ENCODE data around the gene SLFNL1. TPM values are rescaled to one million over a fixed set of nuclear protein-coding genes. Genes with fewer than 3 reads are reported as not detected.
A peak's percentile ranks its signal among the peaks of the same experiment; 100 is the strongest.

The SLFNL1 gene
- total RNA-seq, 1 donor from 2014 or later: 0.18 TPM

DNA sequence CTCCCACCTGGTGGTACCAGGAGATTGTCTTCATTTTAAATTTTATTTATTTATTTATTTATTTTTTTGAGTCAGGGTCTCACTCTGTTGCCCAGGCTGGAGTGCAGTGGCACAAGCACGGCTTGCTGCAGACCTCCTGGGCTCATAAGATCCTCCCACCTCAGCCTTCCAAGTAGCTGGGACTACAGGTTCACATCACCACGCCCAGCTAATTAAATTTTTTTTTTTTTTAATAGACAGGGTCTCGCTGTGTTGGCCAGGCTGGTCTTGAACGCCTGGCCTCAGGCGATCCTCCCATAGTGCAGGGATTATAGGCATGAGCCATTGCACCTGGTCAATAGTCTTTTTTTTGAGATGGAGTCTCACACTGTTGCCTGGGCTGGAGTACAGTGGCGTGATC lies 8.5 kb downstream of the SLFNL1 start:
- peaks cover 58% of the 10 kb centered on the region for H4K20me1 ChIP-seq (ENCODE audit: insufficient read depth, low read length)
- H3K27me3 Mint-ChIP-seq (ENCODE audit: low read depth, unreplicated experiment): no peaks in the 10 kb centered on the region
- no peak for FAIRE-seq
- H3K4me1 Mint-ChIP-seq (ENCODE audit: low read depth, unreplicated experiment): peaks cover 4% of the 10 kb centered on the region
- H3K27ac ChIP-seq (ENCODE audit: low read depth, low read length): no peak overlapping the region
- no peak for TF ChIP-seq EZH2 (IDR thresholded peaks at IDR 0.05; ENCODE audit: insufficient read depth, low read length)
- TF ChIP-seq, protein P1, sequence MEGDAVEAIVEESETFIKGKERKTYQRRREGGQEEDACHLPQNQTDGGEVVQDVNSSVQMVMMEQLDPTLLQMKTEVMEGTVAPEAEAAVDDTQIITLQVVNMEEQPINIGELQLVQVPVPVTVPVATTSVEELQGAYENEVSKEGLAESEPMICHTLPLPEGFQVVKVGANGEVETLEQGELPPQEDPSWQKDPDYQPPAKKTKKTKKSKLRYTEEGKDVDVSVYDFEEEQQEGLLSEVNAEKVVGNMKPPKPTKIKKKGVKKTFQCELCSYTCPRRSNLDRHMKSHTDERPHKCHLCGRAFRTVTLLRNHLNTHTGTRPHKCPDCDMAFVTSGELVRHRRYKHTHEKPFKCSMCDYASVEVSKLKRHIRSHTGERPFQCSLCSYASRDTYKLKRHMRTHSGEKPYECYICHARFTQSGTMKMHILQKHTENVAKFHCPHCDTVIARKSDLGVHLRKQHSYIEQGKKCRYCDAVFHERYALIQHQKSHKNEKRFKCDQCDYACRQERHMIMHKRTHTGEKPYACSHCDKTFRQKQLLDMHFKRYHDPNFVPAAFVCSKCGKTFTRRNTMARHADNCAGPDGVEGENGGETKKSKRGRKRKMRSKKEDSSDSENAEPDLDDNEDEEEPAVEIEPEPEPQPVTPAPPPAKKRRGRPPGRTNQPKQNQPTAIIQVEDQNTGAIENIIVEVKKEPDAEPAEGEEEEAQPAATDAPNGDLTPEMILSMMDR (IDR thresholded peaks at IDR 0.05; ENCODE audit: insufficient read depth, low read depth, low read length): no peak
- H3K4me3 ChIP-seq (ENCODE audit: insufficient read depth, low read depth, low read length): no peak overlapping the region
- no peaks in the 10 kb centered on the region for H3K9me3 Mint-ChIP-seq (ENCODE audit: unreplicated experiment)
- H3K9ac ChIP-seq (ENCODE audit: low read length): no peak overlapping the region
- H3K4me1 ChIP-seq (ENCODE audit: insufficient read depth, low read length): no peaks in the 10 kb centered on the region
- H3K36me3 ChIP-seq (ENCODE audit: insufficient read depth, low read length): peaks cover 56% of the 10 kb centered on the region
- peaks cover 40% of the 10 kb centered on the region for H3K36me3 Mint-ChIP-seq (ENCODE audit: low read depth, unreplicated experiment)
- no peak overlapping the region for H2AFZ ChIP-seq (ENCODE audit: low read depth, low read length)
- H3K9me3 ChIP-seq (ENCODE audit: insufficient read depth, low read depth, low read length): no peaks in the 10 kb centered on the region
- H3K4me3 Mint-ChIP-seq (ENCODE audit: unreplicated experiment): no peak overlapping the region
- no peak for DNase-seq (ENCODE audit: low read depth)
- H3K27ac Mint-ChIP-seq (ENCODE audit: unreplicated experiment): no peak overlapping the region
- peaks cover 9% of the 10 kb centered on the region for H3K79me2 ChIP-seq (ENCODE audit: insufficient read depth, low read length)
- H3K27me3 ChIP-seq (ENCODE audit: insufficient read depth, low read length): no peaks in the 10 kb centered on the region
- no peak overlapping the region for H3K4me2 ChIP-seq (ENCODE audit: low read length)

DNA sequence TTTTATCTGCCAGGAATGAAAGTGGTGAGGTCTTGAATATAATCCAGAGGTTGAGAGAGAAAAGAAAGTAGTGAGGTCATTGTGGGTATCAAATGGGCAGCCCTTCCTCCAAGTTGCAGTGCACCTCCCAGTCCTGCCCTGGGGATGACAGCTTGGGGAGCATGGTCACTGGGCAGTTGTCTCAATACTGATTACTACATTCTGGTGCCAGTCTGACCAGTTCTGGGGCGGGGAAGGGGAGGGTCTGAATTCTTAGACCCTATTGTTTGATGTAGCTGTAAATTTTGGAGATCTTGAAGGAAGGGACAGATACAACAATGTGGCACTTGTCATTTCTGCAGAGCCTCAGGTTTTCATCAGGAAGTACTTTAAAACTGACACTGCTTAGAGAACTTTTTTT lies 11.2 kb downstream of the SLFNL1 start:
- peaks cover 67% of the 10 kb centered on the region for H4K20me1 ChIP-seq (ENCODE audit: insufficient read depth, low read length)
- peaks cover 5% of the 10 kb centered on the region for H3K4me1 ChIP-seq (ENCODE audit: insufficient read depth, low read length)
- DNase-seq (ENCODE audit: low read depth) (no peak), FAIRE-seq (no peak)
- no peak overlapping the region for H3K4me3 ChIP-seq (ENCODE audit: insufficient read depth, low read depth, low read length)
- no peaks in the 10 kb centered on the region for H3K9me3 ChIP-seq (ENCODE audit: insufficient read depth, low read depth, low read length)
- no peak overlapping the region for H3K4me2 ChIP-seq (ENCODE audit: low read length)
- no peak overlapping the region for H3K9ac ChIP-seq (ENCODE audit: low read length)
- H2AFZ ChIP-seq (ENCODE audit: low read depth, low read length): no peak overlapping the region
- no peak for TF ChIP-seq EZH2 (IDR thresholded peaks at IDR 0.05; ENCODE audit: insufficient read depth, low read length)
- Mint-ChIP-seq H3K4me1 (ENCODE audit: low read depth, unreplicated experiment) (peaks cover 13% of the 10 kb centered on the region), H3K36me3 (ENCODE audit: low read depth, unreplicated experiment) (peaks cover 60% of the 10 kb centered on the region), H3K27ac (ENCODE audit: unreplicated experiment) (no peak overlapping the region), H3K27me3 (ENCODE audit: low read depth, unreplicated experiment) (no peaks in the 10 kb centered on the region), H3K4me3 (ENCODE audit: unreplicated experiment) (no peak overlapping the region), H3K9me3 (ENCODE audit: unreplicated experiment) (no peaks in the 10 kb centered on the region)
- H3K27me3 ChIP-seq (ENCODE audit: insufficient read depth, low read length): no peaks in the 10 kb centered on the region
- no peak overlapping the region for H3K27ac ChIP-seq (ENCODE audit: low read depth, low read length)
- peaks cover 81% of the 10 kb centered on the region for H3K36me3 ChIP-seq (ENCODE audit: insufficient read depth, low read length)
- peaks cover 12% of the 10 kb centered on the region for H3K79me2 ChIP-seq (ENCODE audit: insufficient read depth, low read length)

DNA sequence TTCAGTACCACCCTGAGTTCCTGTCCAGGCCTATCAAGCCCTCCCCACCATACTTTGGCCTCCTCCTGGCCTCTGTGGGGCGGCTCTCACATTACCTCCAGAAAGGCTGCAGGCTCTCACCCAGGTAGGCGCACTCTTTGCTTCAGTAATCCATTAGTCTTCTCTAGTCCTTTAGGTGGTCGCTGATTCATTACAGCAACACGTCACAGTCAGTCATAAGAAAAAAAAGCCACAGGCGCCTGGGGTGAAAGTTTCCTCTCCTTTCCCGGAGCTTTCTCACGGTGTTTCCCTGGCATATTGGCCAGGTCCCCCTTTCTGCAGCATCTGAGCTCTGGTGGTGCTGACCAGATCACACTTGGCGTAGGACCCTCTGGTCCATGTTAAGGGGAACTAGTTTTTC lies 12.1 kb downstream of the SLFNL1 start:
- Histone ChIP-seq H3K4me3 (ENCODE audit: insufficient read depth, low read depth, low read length) (no peak overlapping the region), H3K9me3 (ENCODE audit: insufficient read depth, low read depth, low read length) (no peaks in the 10 kb centered on the region), H3K4me1 (ENCODE audit: insufficient read depth, low read length) (peaks cover 5% of the 10 kb centered on the region), H3K79me2 (ENCODE audit: insufficient read depth, low read length) (peaks cover 12% of the 10 kb centered on the region), H3K27me3 (ENCODE audit: insufficient read depth, low read length) (no peaks in the 10 kb centered on the region), H2AFZ (ENCODE audit: low read depth, low read length) (no peak overlapping the region), H3K9ac (ENCODE audit: low read length) (peak overlapping the region; percentile 12), H3K27ac (ENCODE audit: low read depth, low read length) (peak overlapping the region; percentile 58), H4K20me1 (ENCODE audit: insufficient read depth, low read length) (peaks cover 67% of the 10 kb centered on the region), H3K4me2 (ENCODE audit: low read length) (no peak overlapping the region), H3K36me3 (ENCODE audit: insufficient read depth, low read length) (peaks cover 83% of the 10 kb centered on the region)
- Mint-ChIP-seq H3K4me3 (ENCODE audit: unreplicated experiment) (no peak overlapping the region), H3K27me3 (ENCODE audit: low read depth, unreplicated experiment) (no peaks in the 10 kb centered on the region), H3K9me3 (ENCODE audit: unreplicated experiment) (no peaks in the 10 kb centered on the region), H3K4me1 (ENCODE audit: low read depth, unreplicated experiment) (peaks cover 13% of the 10 kb centered on the region), H3K27ac (ENCODE audit: unreplicated experiment) (no peak overlapping the region), H3K36me3 (ENCODE audit: low read depth, unreplicated experiment) (peaks cover 58% of the 10 kb centered on the region)
- DNase-seq (ENCODE audit: low read depth) (no peak), FAIRE-seq (no peak)
- no peak for TF ChIP-seq EZH2 (IDR thresholded peaks at IDR 0.05; ENCODE audit: insufficient read depth, low read length)
- TF ChIP-seq, protein P1 (IDR thresholded peaks at IDR 0.05; ENCODE audit: insufficient read depth, low read depth, low read length): no peak

Data from astrocyte (in vitro differentiated cells and primary cell).